ENCODE data around the gene SYNGAP1. TPM values are rescaled to one million over a fixed set of nuclear protein-coding genes. Genes with fewer than 3 reads are reported as not detected.
"Not testable (repeated sequence)": the region's sequence is repeated elsewhere in the genome, so short reads cannot be mapped to it uniquely, and the experiment has no call there.

Gene SYNGAP1
- polyA plus RNA-seq, 1 donor from 2014 or later: 0.54 TPM

GRCh38 chr6:33483678-33484077, 63.8 kb downstream of the SYNGAP1 start:
- no peaks in the 10 kb centered on the region for H3K36me3 Mint-ChIP-seq
- no peaks in the 10 kb centered on the region for H3K9me3 Mint-ChIP-seq
- peaks cover 0 to 3% (median 2%) of the 10 kb centered on the region in 3 donors for H3K4me1 Mint-ChIP-seq
- H3K27me3 Mint-ChIP-seq: peaks cover 2% of the 10 kb centered on the region
- H3K4me3 Mint-ChIP-seq: no peak overlapping the region
- H3K27ac Mint-ChIP-seq: no peak overlapping the region

DNA sequence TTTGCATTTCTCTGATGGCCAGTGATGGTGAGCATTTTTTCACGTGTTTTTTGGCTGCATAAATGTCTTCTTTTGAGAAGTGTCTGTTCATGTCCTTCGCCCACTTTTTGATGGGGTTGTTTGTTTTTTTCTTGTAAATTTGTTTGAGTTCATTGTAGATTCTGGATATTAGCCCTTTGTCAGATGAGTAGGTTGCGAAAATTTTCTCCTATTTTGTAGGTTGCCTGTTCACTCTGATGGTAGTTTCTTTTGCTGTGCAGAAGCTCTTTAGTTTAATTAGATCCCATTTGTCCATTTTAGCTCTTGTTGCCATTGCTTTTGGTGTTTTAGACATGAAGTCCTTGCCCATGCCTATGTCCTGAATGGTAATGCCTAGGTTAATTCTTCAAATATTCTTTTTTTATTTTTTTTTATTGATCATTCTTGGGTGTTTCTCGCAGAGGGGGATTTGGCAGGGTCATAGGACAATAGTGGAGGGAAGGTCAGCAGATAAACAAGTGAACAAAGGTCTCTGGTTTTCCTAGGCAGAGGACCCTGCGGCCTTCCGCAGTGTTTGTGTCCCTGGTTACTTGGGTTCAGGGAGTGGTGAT, 64.9 kb downstream of the SYNGAP1 start:
- H3K27me3 Mint-ChIP-seq, H3K27ac Mint-ChIP-seq, H3K4me1 Mint-ChIP-seq, H3K4me3 Mint-ChIP-seq, H3K36me3 Mint-ChIP-seq, H3K9me3 Mint-ChIP-seq: not testable (repeated sequence)

- not testable (repeated sequence) for H3K36me3 Mint-ChIP-seq, H3K27ac Mint-ChIP-seq, H3K4me3 Mint-ChIP-seq
Measured at GRCh38 chr6:33485680-33486079, 65.8 kb downstream of the SYNGAP1 start.

DNA sequence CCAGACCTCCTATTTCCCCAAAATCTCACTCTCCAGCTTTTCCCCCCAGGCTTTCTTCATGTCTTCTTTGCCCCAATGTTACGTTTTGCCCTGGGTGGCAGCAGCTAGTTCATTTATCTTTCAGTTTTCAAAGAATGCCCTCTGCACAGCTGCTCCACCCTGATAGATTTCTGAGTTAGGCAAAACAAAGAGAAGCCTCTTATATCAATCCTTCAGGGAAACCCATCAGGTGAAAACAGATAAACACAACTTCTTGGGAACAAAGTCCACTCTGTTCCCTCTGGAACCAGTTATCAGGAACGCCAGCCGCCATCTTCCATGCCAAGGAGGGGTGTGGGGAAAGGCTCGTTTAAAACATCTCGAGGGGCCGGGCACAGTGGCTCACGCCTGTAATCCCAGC, 68.5 kb downstream of the SYNGAP1 start:
- no peaks in the 10 kb centered on the region for H3K9me3 Mint-ChIP-seq
- peaks cover 2% of the 10 kb centered on the region for H3K36me3 Mint-ChIP-seq

More at GRCh38 chr6:33485680-33486079, 65.8 kb downstream of the SYNGAP1 start:
- not testable (repeated sequence) for H3K9me3 Mint-ChIP-seq, H3K4me1 Mint-ChIP-seq, H3K27me3 Mint-ChIP-seq

DNA sequence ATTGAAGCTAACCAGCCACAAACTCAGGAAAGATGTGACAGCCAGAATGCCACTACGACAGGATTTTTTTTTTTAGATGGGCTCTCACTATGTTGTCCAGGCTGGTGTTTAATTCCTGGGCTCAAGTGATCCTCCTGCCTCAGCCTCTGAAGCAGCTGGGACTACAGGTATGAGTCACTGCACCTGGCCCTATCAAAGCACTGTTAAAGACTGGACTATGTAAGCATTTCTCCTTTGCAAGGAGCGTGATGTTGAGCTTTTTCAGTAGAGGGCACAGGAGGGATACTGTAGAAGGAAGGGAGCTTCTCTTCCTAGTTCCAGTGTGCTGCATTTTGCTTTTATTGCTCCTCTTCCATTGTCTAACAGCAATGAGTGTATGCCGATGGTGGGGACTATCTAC, 70.3 kb downstream of the SYNGAP1 start:
- Mint-ChIP-seq H3K4me1 (peaks cover 0 to 6% (median 3%) of the 10 kb centered on the region in 3 donors), H3K4me3 (no peak overlapping the region), H3K27ac (no peak overlapping the region), H3K27me3 (peaks cover 4% of the 10 kb centered on the region), H3K9me3 (no peaks in the 10 kb centered on the region), H3K36me3 (peaks cover 2% of the 10 kb centered on the region)

More for the DNA sequence above, 68.5 kb downstream of the SYNGAP1 start:
- Mint-ChIP-seq H3K27me3 (peaks cover 4% of the 10 kb centered on the region), H3K27ac (peak overlapping the region in 1 of 3 donors; percentile 90), H3K4me1 (peaks cover 0 to 6% (median 3%) of the 10 kb centered on the region in 3 donors), H3K4me3 (no peak overlapping the region)

GRCh38 chr6:33490621-33491020, 70.8 kb downstream of the SYNGAP1 start:
- H3K9me3 Mint-ChIP-seq: no peaks in the 10 kb centered on the region
- H3K27ac Mint-ChIP-seq: no peak overlapping the region
- peaks cover 0 to 6% (median 3%) of the 10 kb centered on the region in 3 donors for H3K4me1 Mint-ChIP-seq
- peaks cover 2% of the 10 kb centered on the region for H3K36me3 Mint-ChIP-seq
- H3K27me3 Mint-ChIP-seq: peaks cover 4% of the 10 kb centered on the region
- H3K4me3 Mint-ChIP-seq: no peak overlapping the region

DNA sequence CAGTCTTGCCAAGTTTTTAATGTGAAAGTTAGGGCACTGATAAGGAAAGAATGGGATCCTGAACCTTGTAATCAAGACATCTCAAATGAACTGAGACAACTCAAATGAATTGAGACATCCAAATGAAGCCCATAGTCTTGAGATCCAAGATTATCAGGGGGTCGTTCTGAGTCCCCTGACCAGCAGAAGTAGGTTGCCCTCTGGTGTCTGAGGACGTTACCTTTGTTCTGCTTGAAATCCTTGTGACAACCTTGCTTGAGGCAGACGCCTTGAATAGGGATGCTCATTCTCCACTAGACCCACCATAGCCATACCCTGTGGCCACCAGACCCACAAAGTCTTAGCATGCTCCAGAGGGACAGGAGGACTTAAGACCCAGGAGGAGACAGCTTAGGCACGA, 72.2 kb downstream of the SYNGAP1 start:
- Mint-ChIP-seq H3K27me3 (peaks cover 4% of the 10 kb centered on the region), H3K36me3 (peaks cover 2% of the 10 kb centered on the region), H3K27ac (no peak overlapping the region), H3K4me1 (peaks cover 0 to 6% (median 3%) of the 10 kb centered on the region in 3 donors), H3K4me3 (no peak overlapping the region), H3K9me3 (no peaks in the 10 kb centered on the region)

DNA sequence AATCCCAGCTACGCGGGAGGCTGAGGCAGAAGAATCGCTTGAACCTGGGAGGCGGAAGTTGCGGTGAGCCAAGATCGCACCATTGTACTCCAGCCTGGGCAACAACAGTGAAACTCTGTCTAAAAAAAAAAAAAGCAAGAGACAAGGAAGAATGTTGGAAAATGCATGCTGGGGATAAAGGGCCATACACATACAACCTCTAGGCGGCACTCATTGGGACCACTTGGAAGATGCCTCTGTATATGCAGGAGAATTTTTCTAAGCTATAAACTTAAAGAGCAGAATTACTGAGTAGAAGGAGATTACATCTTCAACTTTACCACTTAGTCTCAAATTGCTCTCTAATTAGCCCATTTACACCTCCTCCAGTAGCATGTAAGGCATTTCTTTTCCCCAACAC, 77.3 kb downstream of the SYNGAP1 start:
- no peaks in the 10 kb centered on the region for H3K36me3 Mint-ChIP-seq
- no peak overlapping the region for H3K27ac Mint-ChIP-seq
- H3K4me1 Mint-ChIP-seq: peaks cover 0 to 1% (median 0%) of the 10 kb centered on the region in 3 donors
- H3K4me3 Mint-ChIP-seq: no peak overlapping the region
- no peaks in the 10 kb centered on the region for H3K27me3 Mint-ChIP-seq
- no peaks in the 10 kb centered on the region for H3K9me3 Mint-ChIP-seq

GRCh38 chr6:33502486-33502885, 82.6 kb downstream of the SYNGAP1 start:
- Mint-ChIP-seq H3K9me3 (peaks cover 0 to 3% (median 0%) of the 10 kb centered on the region in 3 donors), H3K36me3 (no peaks in the 10 kb centered on the region), H3K4me3 (no peak overlapping the region), H3K27ac (no peak overlapping the region), H3K4me1 (no peaks in the 10 kb centered on the region), H3K27me3 (peaks cover 5% of the 10 kb centered on the region)

GRCh38 chr6:33504486-33504885, 84.6 kb downstream of the SYNGAP1 start:
- no peaks in the 10 kb centered on the region for H3K36me3 Mint-ChIP-seq
- H3K27me3 Mint-ChIP-seq: peaks cover 7% of the 10 kb centered on the region
- H3K4me3 Mint-ChIP-seq: no peak overlapping the region
- peaks cover 7 to 11% (median 10%) of the 10 kb centered on the region in 3 donors for H3K4me1 Mint-ChIP-seq
- H3K9me3 Mint-ChIP-seq: peaks cover 0 to 3% (median 0%) of the 10 kb centered on the region in 3 donors
- no peak overlapping the region for H3K27ac Mint-ChIP-seq

Other genes with a start within 250 kb of the SYNGAP1 start
- gene COL11A2, start 227.6 kb upstream of the SYNGAP1 start, polyA plus RNA-seq: not detected
- 9.7 TPM for gene RXRB, start 219.4 kb upstream of the SYNGAP1 start, polyA plus RNA-seq
- gene SLC39A7, start 219.2 kb upstream of the SYNGAP1 start, polyA plus RNA-seq: 23.1 TPM
- gene HSD17B8, start 215.4 kb upstream of the SYNGAP1 start, polyA plus RNA-seq: 30.9 TPM
- gene RING1, start 211.6 kb upstream of the SYNGAP1 start, polyA plus RNA-seq: 9.9 TPM
- 18.4 TPM for gene VPS52, start 148.2 kb upstream of the SYNGAP1 start, polyA plus RNA-seq
- gene RPS18, start 148.0 kb upstream of the SYNGAP1 start, polyA plus RNA-seq: 9,150 TPM
- 35.4 TPM for gene B3GALT4, start 142.9 kb upstream of the SYNGAP1 start, polyA plus RNA-seq
- gene WDR46, start 130.8 kb upstream of the SYNGAP1 start, polyA plus RNA-seq: 68.7 TPM
- 49.3 TPM for gene PFDN6, start 130.5 kb upstream of the SYNGAP1 start, polyA plus RNA-seq
- 19.0 TPM for gene RGL2, start 121.1 kb upstream of the SYNGAP1 start, polyA plus RNA-seq
- 605 TPM for gene TAPBP, start 106.0 kb upstream of the SYNGAP1 start, polyA plus RNA-seq
- gene ZBTB22, start 102.3 kb upstream of the SYNGAP1 start, polyA plus RNA-seq: 14.8 TPM
- gene DAXX, start 97.1 kb upstream of the SYNGAP1 start, polyA plus RNA-seq: 144 TPM
- 0.23 TPM for gene KIFC1, start 28.2 kb upstream of the SYNGAP1 start, polyA plus RNA-seq
- 77.0 TPM for gene PHF1, start 9.1 kb upstream of the SYNGAP1 start, polyA plus RNA-seq
- 449 TPM for gene CUTA, start 2.0 kb upstream of the SYNGAP1 start, polyA plus RNA-seq
- 9.0 TPM for gene ZBTB9, start 34.5 kb downstream of the SYNGAP1 start, polyA plus RNA-seq
- gene BAK1, start 160.2 kb downstream of the SYNGAP1 start, polyA plus RNA-seq: 40.6 TPM
- gene ITPR3, start 201.3 kb downstream of the SYNGAP1 start, polyA plus RNA-seq: 6.7 TPM